PC-3 (cell line): ENCODE measurements around the gene SH3PXD2B. TPM values are rescaled to one million over a fixed set of nuclear protein-coding genes. Genes with fewer than 3 reads are reported as not detected.

ENCODE experiments used
- ATAC-seq: fragments of 200-7000 bp; cut with Tn5 transposase; 2 replicates; pipeline ENCODE4 v1.9.1; 2020; ENCODE audit warnings: mild to moderate bottlenecking, moderate library complexity
- BruUV-seq: library from RNA; stranded (reverse); fragments of 400-500 nt; replicated peaks from 2 replicates; lab custom pipeline; 2021; lab: Mats Ljungman, UMichigan
- CTCF ChIA-PET: fragments of 300-600 bp; sonication (Branson Sonifier 250); formaldehyde crosslinking; loops from one replicate; lab custom pipeline; 2022; ENCODE audit warnings: antibody characterized with exemption; lab: Charles Lee
- POLR2A ChIA-PET: fragments of 300-600 bp; sonication (Branson Sonifier 250); formaldehyde crosslinking; loops from one replicate; lab custom pipeline; 2022; ENCODE audit warnings: antibody characterized with exemption; ENCODE audit not compliant: unreplicated experiment; lab: Charles Lee
- DNase-seq: peaks from one replicate; pipeline ENCODE4 v3.0.0-alpha.2; 2015
- H2AFZ ChIP-seq: fragments of 300-600 bp; sonication (generic); 2 replicates; pipeline ENCODE4 v1.6.0; 2016; ENCODE audit warnings: antibody characterized with exemption, low read length
- H3F3A ChIP-seq: fragments of 300-600 bp; sonication (generic); one replicate; pipeline ENCODE4 v1.6.0; 2017; ENCODE audit warnings: antibody characterized with exemption, low read length, control low read depth, mild to moderate bottlenecking; ENCODE audit not compliant: unreplicated experiment
- H3K27ac ChIP-seq: fragments of 300-600 bp; sonication (generic); 2 replicates; pipeline ENCODE4 v1.5.1; 2016; ENCODE audit warnings: mild to moderate bottlenecking, low read length
- H3K27me3 ChIP-seq: fragments of 300-600 bp; sonication (generic); 2 replicates; pipeline ENCODE4 v1.6.1; 2016; ENCODE audit warnings: low read length, mixed read lengths
- H3K36me3 ChIP-seq: fragments of 300-600 bp; sonication (generic); 2 replicates; pipeline ENCODE4 v1.6.1; 2016; ENCODE audit warnings: low read depth, mixed run types, low read length, mixed read lengths
- H3K4me1 ChIP-seq: fragments of 300-600 bp; sonication (generic); 2 replicates; pipeline ENCODE4 v1.5.1; 2016; ENCODE audit warnings: low read length; ENCODE audit not compliant: insufficient read depth
- H3K4me2 ChIP-seq: fragments of 300-600 bp; sonication (generic); 2 replicates; pipeline ENCODE4 v1.6.0; 2016; ENCODE audit warnings: low read length
- H3K4me3 ChIP-seq: fragments of 300-600 bp; sonication (generic); 2 replicates; pipeline ENCODE4 v1.5.1; 2016; ENCODE audit warnings: mild to moderate bottlenecking, low read length, mixed read lengths
- H3K79me2 ChIP-seq: fragments of 300-600 bp; sonication (generic); 2 replicates; pipeline ENCODE4 v1.6.1; 2017; ENCODE audit warnings: low read length, mixed read lengths
- H3K9ac ChIP-seq: fragments of 300-600 bp; sonication (generic); 2 replicates; pipeline ENCODE4 v1.6.0; 2016; ENCODE audit warnings: mild to moderate bottlenecking, low read length
- H3K9me2 ChIP-seq: fragments of 300-600 bp; sonication (generic); replicated peaks from 2 replicates; pipeline ENCODE4 v1.6.1; 2016; ENCODE audit warnings: mixed run types, low read length, mixed read lengths
- H3K9me3 ChIP-seq: fragments of 300-600 bp; sonication (generic); 2 replicates; pipeline ENCODE4 v1.6.1; 2016; ENCODE audit warnings: low read length, mixed read lengths
- H4K20me1 ChIP-seq: fragments of 300-600 bp; sonication (generic); 2 replicates; pipeline ENCODE4 v1.6.1; 2016; ENCODE audit warnings: low read length, mixed read lengths
- CTCF ChIP-seq: fragments of 300-600 bp; sonication (generic); conservative IDR thresholded peaks from 2 replicates; pipeline ENCODE4 v1.5.1; 2017; ENCODE audit warnings: antibody characterized with exemption, low read depth, mild to moderate bottlenecking, low read length
- EZH2 ChIP-seq: fragments of 300-600 bp; sonication (generic); IDR thresholded peaks from one replicate; pipeline ENCODE4 v1.6.1; 2017; ENCODE audit warnings: antibody characterized with exemption, mild to moderate bottlenecking, low read length; ENCODE audit not compliant: unreplicated experiment
- EZH2phosphoT487 ChIP-seq: fragments of 300-600 bp; sonication (generic); IDR thresholded peaks from 2 replicates; pipeline ENCODE4 v1.6.1; 2018; ENCODE audit warnings: mild to moderate bottlenecking, antibody characterized with exemption, low read length, borderline replicate concordance
- intact Hi-C: fragments of 100-400 bp; cut with micrococcal nuclease; formaldehyde crosslinking; loops from 2 replicates; pipeline ENCODE4 v1.9.0; 2023
- total RNA-seq: library from RNA; depleted of rRNA; stranded (reverse); fragments of >200 nt; gene quantifications from 2 replicates; pipeline ENCODE4 v1.2.3, GENCODE V29; 2014

The SH3PXD2B gene
- total RNA-seq, 1 experiment from 2014 or later = 9.8 TPM

- Histone ChIP-seq H3K27me3 (no peaks in the 10 kb centered on the region), H3K4me2 (no peak overlapping the region), H3K79me2 (no peaks in the 10 kb centered on the region), H3K9me2 (no peaks in the 10 kb centered on the region), H4K20me1 (no peaks in the 10 kb centered on the region), H3K9me3 (no peaks in the 10 kb centered on the region), H3K36me3 (no peaks in the 10 kb centered on the region), H3K4me3 (no peak overlapping the region), H2AFZ (no peak overlapping the region), H3K4me1 (peaks cover 16% of the 10 kb centered on the region), H3K27ac (no peak overlapping the region), H3K9ac (no peak overlapping the region), H3F3A (no peaks in the 10 kb centered on the region)
- TF ChIP-seq EZH2phosphoT487 (no peak), EZH2 (no peak), CTCF (no peak)
- no TSS peak for BruUV-seq
- ATAC-seq (no peak), DNase-seq (no peak)
- POLR2A ChIA-PET = no interaction called here
- intact Hi-C loops = loop anchor here (5.0 kb wide), 1 partner anchor 90 kb away; the partner anchor contains the start of gene SH3PXD2B
- CTCF ChIA-PET = no interaction called here
Observed at GRCh38 chr5:172362755-172363154, 91.6 kb downstream of the SH3PXD2B start.

- H3K9ac ChIP-seq = peak overlapping the region; percentile 16; the same call in 1 of the 2 replicates
- no peaks in the 10 kb centered on the region for H3F3A ChIP-seq
- no peaks in the 10 kb centered on the region for H3K36me3 ChIP-seq
- no peaks in the 10 kb centered on the region for H3K27me3 ChIP-seq
- H3K4me1 ChIP-seq = peaks cover 16% of the 10 kb centered on the region
- peak; percentile 97 for ATAC-seq
- H3K79me2 ChIP-seq = no peaks in the 10 kb centered on the region
- no peaks in the 10 kb centered on the region for H4K20me1 ChIP-seq
- DNase-seq = peak; percentile 98
- no peaks in the 10 kb centered on the region for H3K9me3 ChIP-seq
- peak overlapping the region; percentile 79 for H3K27ac ChIP-seq
- intact Hi-C loops = loop anchor here (2.0 to 5.0 kb wide), 2 partner anchors 49 to 91 kb away; partner anchors contain the start of gene SH3PXD2B
- no peak for TF ChIP-seq CTCF
- no peak for TF ChIP-seq EZH2phosphoT487
- TF ChIP-seq EZH2 = no peak
- peak overlapping the region; percentile 45 for H2AFZ ChIP-seq
- ChIA-PET POLR2A (interaction anchor here (0.7 kb wide), 1 partner anchor 187 kb away, joined by 3 read pairs; no protein-coding TSS in a partner anchor), CTCF (no interaction called here)
- no peak overlapping the region for H3K4me3 ChIP-seq
- H3K9me2 ChIP-seq = no peaks in the 10 kb centered on the region
- H3K4me2 ChIP-seq = peak overlapping the region; percentile 49
- BruUV-seq = TSS peak; percentile 94
Observed at GRCh38 chr5:172361566-172362238, 92.6 kb downstream of the SH3PXD2B start.

GRCh38 chr5:172358345-172358744, 96.0 kb downstream of the SH3PXD2B start:
- Histone ChIP-seq H3K36me3 (no peaks in the 10 kb centered on the region), H3K9ac (no peak overlapping the region), H3K4me1 (peaks cover 16% of the 10 kb centered on the region), H3K4me2 (no peak overlapping the region), H3K79me2 (no peaks in the 10 kb centered on the region), H3K27me3 (no peaks in the 10 kb centered on the region), H4K20me1 (no peaks in the 10 kb centered on the region), H3K9me2 (no peaks in the 10 kb centered on the region), H3K4me3 (no peak overlapping the region), H3K27ac (no peak overlapping the region), H3F3A (no peaks in the 10 kb centered on the region), H2AFZ (no peak overlapping the region), H3K9me3 (no peaks in the 10 kb centered on the region)
- no peak for ATAC-seq
- no peak for DNase-seq
- BruUV-seq = no TSS peak
- intact Hi-C loops = no loop called here
- ChIA-PET POLR2A (no interaction called here), CTCF (no interaction called here)
- TF ChIP-seq EZH2phosphoT487 (no peak), EZH2 (no peak), CTCF (no peak)
